Lung microvascular endothelial cell (primary cell): ENCODE results near the gene SPINT1. TPM values are rescaled to one million over a fixed set of nuclear protein-coding genes. Genes with fewer than 3 reads are reported as not detected.

Source experiments
- DNase-seq, 2 donors: peaks; one replicate each; pipeline versions ENCODE4 v3.0.0 to v3.0.0-alpha.2; 2010; ENCODE audit warnings: low read depth in 2 of 2
- total RNA-seq: library from RNA; depleted of rRNA; stranded (reverse); fragments of >200 nt; gene quantifications from 2 replicates; pipeline ENCODE4 v1.2.1, GENCODE V29; 2014

Gene SPINT1, protein sequence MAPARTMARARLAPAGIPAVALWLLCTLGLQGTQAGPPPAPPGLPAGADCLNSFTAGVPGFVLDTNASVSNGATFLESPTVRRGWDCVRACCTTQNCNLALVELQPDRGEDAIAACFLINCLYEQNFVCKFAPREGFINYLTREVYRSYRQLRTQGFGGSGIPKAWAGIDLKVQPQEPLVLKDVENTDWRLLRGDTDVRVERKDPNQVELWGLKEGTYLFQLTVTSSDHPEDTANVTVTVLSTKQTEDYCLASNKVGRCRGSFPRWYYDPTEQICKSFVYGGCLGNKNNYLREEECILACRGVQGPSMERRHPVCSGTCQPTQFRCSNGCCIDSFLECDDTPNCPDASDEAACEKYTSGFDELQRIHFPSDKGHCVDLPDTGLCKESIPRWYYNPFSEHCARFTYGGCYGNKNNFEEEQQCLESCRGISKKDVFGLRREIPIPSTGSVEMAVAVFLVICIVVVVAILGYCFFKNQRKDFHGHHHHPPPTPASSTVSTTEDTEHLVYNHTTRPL
- total RNA-seq: 0.40 and 0.65 TPM in 2 replicates

DNA sequence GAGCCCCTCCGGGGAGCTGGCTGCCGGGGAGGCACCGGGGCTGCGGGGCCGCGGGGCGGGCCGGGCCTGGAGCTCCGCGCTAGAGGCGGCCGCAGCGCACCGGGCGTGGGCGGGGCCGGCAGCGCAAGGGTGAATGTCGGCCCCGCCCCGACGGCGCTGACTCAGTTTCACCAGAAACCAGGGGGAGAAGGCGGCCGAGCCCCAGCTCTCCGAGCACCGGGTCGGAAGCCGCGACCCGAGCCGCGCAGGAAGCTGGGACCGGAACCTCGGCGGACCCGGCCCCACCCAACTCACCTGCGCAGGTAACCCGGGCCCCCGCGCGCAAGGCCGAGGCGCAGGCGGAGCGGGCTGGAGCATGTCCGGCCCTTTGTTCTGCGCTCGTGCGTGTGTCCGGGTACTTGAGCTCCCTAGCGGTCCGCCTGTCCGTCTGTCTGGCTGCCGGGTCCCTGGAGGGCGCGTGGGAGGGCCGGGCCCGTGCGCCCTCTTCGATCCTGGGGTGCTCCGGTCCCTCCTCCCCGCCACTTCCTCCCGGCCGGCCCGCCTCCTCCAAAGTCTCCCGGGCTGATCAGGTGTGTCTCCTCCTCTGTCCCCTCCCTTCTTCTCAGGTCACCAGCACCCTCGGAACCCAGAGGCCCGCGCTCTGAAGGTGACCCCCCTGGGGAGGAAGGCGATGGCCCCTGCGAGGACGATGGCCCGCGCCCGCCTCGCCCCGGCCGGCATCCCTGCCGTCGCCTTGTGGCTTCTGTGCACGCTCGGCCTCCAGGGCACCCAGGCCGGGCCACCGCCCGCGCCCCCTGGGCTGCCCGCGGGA is at the start of gene SPINT1:
Gene SPINT1, plus strand, starts transcription at position 164 of the 811 bp plus-strand sequence. Its CDS starts 507 bp downstream, at position 671.
- DNase-seq: no peak

DNA sequence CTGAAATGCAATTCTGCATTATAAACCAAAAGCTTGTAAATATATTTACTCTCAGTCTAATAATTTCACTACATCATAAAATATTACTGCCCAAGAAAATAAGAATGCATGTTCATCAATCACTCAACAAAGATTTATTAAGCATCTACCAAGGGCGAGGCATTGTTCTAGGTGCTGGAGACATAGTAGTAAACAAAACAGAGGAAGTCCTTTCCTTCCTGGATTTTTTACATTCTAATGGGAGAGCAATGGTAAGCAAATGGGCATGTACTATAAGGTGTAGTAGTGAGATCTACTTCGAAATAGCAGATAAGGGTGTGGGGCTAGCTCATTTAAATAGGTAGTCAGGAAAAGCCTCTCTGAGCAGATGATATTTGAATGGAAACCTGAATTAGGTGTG is 47.8 kb upstream of the SPINT1 start:
- peak; percentile 30 to 67 for DNase-seq

DNA sequence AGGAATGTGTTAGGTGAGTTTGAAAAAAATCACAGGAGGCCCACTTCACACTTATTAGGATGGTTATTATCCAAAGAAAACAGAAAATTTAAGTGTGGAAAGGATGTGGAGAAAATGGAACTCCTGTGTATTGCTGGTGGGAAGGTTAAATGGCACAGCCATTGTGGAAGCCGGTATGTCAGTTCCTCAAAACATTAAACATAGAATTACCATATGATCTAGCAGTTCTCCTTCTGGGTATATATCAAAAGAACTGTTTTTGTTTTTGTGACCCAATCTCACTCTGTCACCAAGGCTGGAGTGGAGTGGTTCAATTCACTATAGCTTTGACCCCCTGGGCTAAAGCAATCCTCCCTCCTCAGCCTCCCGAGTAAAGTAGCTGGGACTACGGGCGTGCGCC is 47.3 kb upstream of the SPINT1 start:
- DNase-seq: no peak

DNA sequence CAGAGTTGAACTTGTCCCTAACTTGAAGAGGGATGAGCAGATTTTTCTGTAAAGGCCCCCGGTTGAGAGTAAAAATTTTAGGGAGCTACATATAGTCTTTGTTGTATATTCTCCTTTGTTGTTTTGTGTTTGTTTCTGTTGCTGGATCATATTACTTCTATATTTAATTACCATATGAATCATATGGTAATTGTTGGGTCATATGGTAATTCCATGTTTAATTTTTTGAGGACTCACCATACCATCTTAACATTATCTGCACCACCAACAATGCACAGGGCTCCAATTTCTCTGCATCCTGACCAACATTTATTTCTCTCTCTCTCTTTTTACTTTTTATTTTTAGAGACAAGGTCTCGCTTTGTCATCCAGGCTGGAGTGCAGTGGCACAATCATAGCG is 44.3 kb upstream of the SPINT1 start:
- no peak for DNase-seq

DNA sequence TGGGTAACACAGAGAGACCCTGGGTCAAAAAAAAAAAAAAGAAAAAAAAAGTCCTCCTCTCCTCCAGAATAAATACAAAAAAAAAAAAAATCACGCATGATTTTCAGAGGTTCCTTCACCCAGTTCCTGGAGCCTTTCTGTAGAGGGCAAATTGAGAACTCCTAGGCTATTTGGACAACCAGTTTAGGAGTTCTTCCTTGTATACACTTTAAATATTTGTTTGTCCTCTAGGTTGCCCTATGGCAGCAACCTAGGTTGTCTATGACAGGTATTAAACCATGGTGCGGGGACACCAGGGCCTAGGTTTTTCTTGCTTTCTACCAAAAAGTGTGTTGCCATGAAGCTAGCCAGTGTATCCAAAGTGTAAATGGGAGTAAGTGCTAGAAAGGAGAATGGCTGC is 40.8 kb upstream of the SPINT1 start:
- DNase-seq: no peak

DNA sequence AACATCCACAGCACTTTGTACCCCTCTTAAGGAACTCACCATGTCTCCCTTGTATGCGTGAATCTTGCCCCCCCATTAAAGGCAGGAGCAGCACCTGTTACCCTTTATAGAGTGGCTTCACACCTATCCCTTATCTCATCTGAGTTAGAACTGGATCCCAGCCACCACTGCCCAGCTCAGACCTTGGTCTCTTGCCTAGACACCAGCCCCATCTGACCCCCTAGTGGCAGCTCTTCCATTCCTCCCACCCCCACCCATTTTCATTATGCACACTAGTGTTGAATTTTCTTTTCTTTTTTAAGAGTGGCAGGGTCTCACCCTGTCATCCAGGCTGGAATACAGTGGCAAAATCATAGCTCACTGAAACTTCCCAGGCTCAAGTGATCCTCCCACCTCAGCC is 40.2 kb upstream of the SPINT1 start:
- no peak for DNase-seq

DNA sequence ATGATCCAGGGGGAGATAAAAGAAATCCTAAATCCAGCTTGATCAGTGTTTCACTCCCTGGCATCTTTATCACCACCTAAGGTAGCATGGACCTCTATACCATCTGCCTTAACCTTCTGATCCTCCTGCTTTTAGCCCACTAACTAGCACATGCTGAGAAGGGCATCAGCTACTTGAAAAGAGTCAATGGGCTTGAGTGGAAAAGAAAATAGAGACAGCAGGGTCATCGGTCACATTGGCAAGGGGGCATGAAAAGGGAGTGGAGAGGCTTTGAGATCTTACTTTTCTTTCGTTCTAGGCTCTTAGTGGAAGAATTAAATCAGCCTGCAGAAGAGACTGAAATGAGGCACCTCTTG is 37.2 kb upstream of the SPINT1 start:
- no peak for DNase-seq

DNA sequence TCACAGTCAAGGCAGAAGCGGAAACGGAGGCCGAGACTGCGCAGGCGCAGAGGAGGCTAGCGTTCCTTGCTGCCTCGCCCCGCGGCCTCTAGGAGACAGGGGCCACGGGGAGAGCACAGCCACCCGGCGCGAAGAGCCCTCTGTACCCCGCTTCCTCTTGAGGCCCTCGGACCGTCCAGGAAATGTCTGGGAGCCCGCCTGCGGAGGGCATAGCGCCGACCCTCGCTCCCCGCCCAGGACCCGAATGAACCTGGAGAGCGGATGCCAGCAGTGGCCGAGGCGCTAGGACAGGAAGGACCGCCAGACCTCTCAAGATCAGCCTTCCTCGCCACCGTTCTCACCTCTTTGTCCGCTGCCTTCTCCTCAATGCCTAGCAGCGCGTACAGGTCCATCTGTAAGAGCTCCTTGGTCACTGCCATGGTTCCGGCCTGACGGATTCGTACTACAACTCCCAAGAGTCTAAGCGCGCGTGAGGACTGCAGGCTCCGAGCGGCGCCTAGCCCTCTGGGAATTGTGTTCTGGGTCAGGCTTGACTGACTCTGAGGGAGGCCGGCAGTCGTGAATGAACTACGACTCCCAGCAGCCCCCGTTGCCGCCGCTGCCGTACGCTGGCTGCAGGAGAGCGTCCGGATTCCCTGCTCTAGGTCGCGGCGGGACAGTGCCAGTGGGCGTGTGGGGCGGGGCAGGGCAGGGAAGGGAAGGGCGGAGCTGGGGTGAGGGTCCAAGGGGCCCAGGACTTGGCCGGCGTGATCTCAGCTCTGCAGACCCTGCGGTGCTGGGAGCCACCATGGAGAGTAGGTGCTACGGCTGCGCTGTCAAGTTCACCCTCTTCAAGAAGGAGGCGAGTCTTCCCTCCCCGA is 36.6 kb upstream of the SPINT1 start, which contains the start of the genes DNAJC17 and ZFYVE19:
Gene DNAJC17, minus strand, starts transcription at position 446 of the 860 bp plus-strand sequence. Its CDS starts 27 bp downstream, at position 419.
Gene ZFYVE19, plus strand, starts transcription at position 62 of the 860 bp plus-strand sequence. Its CDS starts 501 bp downstream, at position 563.
- DNase-seq: peak; percentile 98 to 99

DNA sequence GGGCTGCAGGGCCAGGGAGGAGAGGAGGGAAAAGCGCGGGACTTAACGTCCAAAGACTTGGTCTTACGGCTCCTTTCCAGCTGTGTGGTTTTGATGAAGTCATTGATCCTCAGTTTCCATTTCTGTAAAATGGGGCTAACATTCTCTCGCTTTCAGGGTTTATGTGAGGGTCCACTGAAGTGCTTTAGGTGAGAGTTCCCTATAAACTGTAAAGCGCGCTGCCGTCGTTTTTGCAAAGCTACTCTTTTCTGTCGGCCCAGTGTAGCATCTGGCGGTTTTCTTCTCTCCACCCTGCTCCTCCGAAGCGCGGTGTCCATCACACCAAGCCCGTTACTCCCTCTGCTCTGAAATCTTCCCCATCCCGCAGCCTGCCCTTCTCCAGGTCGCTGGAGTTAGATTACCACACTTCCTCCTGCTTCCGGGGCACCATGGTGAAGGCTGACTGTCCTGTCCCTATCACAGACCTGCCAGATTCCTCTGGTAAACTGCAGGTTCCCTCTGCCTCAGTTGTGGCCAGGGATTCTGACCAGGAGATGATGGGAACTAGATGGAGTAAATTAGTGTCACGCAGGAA is 35.9 kb upstream of the SPINT1 start:
- no peak for DNase-seq

DNA sequence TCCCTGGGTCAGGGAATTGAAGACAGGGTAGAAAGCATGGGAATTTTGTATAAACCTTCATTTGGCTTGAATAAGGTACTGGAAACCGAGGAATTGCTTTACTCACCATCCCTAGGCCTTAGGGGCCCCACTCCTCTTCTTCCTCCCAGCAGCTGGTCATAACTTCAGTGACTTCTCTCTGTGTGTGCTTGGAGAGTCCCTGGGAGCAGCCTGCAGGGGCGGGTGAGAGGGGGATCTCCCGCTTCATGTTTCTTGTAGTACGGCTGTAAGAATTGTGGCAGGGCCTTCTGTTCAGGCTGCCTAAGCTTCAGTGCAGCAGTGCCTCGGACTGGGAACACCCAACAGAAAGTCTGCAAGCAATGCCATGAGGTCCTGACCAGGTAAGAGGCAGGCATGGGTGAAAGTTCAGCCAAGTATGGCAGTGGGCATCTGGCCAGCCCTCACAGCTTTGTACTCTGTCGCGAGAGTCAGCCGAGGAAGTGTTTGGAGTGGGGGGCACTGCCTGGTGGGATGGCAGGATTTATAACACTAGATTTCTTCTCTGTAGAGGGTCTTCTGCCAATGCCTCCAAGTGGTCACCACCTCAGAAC is 34.9 kb upstream of the SPINT1 start:
- DNase-seq: no peak

DNA sequence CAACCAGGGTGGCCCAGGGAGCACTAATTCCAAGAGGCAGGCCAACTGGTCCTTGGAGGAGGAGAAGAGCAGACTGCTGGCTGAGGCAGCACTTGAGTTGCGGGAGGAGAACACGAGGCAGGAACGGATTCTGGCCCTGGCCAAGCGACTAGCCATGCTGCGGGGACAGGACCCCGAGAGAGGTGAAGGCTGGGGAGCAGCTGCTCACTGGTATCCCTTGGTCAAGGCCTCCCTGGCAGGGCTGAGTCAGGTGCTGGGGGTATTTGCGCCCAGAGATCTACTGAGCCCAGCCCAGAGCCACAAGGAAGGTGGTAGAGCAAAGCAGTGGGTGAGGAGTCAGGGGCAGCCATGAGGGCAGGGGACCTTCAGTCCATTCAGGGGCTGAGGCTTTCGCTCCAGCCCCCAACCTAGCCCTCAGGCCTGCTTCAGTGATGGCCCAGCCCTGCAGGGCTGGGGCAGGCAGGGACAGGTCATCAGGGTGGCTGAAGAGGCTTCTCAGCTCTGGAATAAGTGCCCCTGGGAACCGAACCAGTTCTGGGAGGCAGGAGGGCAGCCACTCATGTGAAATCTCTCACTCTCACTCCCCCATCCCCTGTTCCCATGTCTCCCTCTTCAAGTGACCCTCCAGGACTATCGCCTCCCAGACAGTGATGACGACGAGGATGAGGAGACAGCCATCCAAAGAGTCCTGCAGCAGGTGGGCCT is 31.0 kb upstream of the SPINT1 start:
- DNase-seq: no peak

DNA sequence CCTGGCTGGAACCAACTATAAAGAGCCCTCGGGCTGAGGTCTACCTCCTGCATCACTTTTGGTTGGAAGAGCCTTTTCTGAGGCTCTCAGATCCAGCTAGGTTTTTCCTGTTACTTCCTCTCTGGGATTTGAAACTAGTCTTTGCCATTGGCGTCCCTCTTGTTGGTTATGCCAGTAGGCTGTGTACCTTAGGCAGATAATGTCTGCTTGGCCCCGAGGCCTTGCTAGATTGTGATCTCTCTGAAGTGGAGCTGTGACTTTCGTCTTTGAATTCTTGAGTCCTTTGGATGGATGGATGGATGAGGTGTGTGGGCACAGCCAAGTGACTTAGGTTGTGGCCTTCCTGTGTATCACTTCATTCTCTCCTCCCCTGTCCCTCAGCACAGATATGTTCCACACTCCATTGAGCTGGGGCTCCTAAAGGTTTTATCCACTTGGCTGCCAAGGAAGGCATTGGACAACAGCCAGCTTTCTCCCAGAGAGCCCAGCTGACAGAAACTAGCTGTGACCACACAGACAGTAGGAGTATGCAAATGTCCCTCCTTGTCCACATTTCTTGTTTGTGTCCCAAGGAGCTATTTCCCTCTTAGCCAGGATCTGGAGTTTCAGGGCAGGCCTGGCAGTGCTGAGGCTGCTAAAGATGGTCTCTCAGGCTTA is 28.7 kb upstream of the SPINT1 start:
- no peak for DNase-seq

DNA sequence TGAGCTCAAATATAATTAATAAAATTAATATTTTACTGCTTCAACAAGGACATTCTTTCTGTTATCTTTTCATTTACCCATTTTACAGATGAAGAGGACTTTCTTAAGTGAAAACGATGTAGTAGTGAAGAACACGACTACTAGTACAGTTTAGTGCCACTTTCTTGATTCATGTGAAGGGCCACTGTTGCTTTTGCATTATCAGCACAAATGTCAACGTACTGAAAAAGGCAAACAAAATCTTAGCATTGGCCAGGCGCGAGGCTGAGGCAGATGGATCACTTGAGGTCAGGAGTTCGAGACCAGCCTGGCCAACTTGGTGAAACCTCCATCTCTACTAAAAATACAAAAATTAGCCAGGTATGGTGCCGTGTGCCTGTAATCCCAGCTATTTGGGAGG is 24.8 kb upstream of the SPINT1 start:
- DNase-seq: no peak

DNA sequence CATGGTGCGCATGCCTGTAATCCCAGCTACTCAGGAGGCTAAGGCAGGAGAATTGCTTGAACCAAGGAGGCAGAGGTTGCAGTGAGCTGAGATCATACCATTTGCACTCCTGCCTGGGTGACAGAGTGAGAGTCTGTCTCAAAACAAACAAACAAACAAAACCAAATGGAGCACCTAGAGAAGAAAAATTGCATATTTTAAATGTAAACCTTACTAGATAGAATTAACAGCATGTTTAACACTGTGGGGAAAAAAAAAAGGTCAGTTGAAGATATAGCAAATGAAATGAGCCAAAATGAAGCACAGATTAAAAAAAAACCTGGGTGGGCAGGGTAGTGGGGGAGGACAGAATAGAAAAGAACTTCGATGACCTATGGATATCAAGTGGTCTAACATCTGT is 22.7 kb upstream of the SPINT1 start:
- DNase-seq: no peak

DNA sequence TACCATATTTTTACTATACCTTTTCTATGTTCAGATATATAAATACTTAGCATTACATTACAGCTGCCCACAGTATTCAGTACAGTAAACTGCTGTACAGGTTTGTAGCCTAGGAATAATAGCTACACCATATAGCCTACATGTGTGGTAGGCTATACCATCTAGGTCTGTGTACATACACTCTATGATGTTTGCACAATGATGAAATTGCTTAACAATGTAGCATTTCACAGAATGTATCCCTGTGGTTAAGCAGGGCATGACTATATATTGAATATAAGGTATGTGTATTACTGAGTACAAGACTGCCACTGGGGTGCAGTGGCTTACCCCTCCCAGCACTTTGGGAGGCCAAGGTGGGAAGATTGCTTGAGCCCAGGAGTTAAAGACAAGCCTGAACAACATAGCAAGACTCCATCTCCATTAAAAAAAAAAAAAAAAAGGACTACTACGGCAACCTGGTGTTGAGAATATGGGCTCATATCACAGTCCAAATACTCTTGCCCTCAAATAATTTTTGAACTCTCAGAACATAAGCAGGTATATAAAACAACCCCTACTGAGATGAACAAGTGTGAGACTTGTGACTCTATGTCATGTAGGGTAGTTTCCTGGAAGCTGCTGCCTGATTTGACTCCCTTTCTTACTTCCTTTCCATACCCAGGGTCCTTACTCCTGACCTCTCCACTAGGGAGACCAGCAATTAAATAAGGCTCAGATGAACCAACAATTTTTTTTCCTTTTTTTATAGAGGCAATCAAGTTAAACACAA is 20.1 kb upstream of the SPINT1 start:
- DNase-seq: no peak

DNA sequence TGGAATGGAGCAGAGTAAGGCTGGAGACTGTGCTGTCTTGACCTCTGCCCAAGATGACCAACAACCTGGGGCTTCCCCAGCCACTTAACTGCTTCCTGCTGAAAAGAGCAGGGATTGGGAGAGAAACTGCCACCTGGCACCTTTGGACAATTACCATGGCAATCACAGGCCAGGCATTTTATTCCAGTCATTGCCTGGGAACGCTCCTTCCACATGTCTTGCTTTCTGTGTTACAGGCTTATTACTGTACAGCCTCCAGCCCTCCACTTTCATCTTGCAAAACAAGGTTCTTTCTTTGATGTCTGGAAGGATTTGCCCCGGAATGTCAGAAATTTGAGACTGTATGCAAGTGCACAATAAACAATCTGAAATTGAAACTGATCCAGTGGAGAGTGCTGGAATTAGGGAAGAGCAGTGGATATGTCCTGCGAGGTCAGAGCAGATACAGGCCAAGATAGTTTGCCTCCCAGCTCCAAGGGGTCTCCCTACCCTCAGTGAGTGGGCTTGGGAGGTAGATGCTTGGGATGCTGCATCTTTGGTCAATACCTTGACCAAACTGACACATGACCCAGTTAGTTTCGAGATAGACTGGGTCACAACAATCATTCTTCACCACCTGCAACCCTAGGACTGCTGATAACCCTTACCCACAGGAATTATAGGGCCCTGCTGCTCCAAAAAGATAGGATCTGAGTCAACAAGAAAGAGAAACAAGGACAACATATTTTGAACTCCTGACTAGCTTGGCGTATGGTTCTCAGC is 18.0 kb upstream of the SPINT1 start:
- peak in 1 of 2 donors; percentile 18 for DNase-seq

DNA sequence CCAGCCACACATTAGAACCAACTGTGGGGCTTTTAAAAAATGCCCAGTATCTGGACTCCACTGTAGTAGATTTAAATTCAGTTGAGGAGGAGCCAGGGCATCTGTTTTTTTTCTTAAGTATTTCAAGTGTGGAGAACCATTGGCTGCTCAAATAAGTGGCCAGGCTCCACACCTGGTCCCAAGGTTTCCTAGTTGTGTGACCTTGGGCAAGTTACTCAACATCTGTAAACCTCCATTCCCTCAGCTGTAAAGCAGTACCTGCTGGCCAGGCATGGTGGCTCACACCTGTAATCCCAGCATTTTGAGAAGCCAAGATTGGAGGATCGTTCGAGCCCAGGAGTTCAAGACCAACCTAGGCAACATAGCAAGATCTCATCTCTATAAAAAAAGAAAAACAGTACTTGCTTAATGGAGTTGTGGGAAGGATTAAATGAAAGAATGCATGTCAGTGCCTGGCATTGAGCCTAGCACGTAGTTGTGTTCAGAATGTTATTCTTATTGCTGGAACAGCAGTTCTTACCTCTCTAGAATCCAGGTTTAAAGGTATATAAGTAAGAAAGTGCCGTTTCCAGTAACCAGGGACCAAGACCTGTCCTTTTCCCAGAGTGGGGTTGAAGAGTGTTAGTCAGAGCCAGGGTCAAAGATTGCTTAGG is 17.3 kb upstream of the SPINT1 start:
- DNase-seq: no peak
